ENCODE data around the gene GFRA1.

DNA sequence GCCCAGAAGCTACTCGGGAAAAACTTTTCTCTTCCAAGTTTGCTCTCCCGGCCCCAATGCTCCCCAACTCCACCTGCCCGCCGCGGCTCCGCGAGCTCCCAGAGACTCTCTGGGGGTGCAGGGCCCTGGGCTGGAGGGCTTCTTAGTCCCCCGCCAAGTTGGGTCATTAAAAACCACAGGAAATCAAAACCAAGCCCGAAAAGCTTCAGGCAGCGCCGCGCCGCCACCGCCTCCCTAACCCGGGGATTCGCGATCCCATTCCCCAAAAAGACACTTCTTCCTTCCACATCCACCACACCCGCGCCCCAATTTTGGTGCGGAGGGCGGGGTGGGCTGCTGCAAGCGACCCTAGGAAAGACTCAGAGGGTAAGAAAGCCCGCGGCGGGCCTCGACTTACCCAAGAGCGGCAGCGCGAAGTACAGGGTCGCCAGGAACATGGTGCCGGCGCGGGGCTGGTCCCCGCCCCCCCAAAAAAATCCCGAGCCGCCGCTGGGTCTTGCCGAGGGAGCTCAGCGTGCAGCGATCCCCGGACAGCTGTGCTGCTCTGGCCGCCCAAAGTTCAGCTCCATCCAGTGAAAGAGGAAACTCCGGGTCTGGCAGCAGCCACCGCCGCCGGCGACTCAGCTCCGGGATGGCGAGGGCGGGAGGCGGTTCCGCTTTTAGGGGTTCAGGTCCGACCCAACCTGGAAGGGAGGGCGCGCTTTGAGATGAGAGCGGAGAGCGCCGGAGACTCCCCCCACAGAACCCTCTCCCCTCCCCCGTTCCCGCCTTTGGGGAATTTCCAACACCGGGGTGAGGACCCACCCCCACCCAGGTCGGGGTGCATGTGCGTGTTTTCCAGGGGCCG lies 1.2 kb downstream of the GFRA1 start:
- TF ChIP-seq EP300 (IDR thresholded peaks at IDR 0.05) (no peak), POLR2A (IDR thresholded peaks at IDR 0.05) (no peak), POLR2AphosphoS5 (IDR thresholded peaks at IDR 0.05) (no peak)
- TF ChIP-seq, protein P1, sequence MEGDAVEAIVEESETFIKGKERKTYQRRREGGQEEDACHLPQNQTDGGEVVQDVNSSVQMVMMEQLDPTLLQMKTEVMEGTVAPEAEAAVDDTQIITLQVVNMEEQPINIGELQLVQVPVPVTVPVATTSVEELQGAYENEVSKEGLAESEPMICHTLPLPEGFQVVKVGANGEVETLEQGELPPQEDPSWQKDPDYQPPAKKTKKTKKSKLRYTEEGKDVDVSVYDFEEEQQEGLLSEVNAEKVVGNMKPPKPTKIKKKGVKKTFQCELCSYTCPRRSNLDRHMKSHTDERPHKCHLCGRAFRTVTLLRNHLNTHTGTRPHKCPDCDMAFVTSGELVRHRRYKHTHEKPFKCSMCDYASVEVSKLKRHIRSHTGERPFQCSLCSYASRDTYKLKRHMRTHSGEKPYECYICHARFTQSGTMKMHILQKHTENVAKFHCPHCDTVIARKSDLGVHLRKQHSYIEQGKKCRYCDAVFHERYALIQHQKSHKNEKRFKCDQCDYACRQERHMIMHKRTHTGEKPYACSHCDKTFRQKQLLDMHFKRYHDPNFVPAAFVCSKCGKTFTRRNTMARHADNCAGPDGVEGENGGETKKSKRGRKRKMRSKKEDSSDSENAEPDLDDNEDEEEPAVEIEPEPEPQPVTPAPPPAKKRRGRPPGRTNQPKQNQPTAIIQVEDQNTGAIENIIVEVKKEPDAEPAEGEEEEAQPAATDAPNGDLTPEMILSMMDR (IDR thresholded peaks at IDR 0.05): no peak
